ENCODE results near the gene SOBP. TPM values are rescaled to one million over a fixed set of nuclear protein-coding genes. Genes with fewer than 3 reads are reported as not detected.

The SOBP gene
- total RNA-seq, 2 experiments from 2014 or later: 0.05 to 0.17 TPM

GRCh38 chr6:107554326-107554725 lies 64.4 kb downstream of the SOBP start:
- no peak overlapping the region for H3K4me3 Mint-ChIP-seq
- Histone ChIP-seq H3K27me3 (ENCODE audit: control insufficient read depth in 1 of 2, insufficient read depth in 2 of 2, low read length in 2 of 2) (no peaks in the 10 kb centered on the region), H3K4me3 (ENCODE audit: low read length) (no peak overlapping the region), H3K27ac (ENCODE audit: low read depth in 1 of 2, low read length in 2 of 2) (no peak overlapping the region), H3K36me3 (ENCODE audit: insufficient read depth, low read length) (no peaks in the 10 kb centered on the region), H3K9me3 (ENCODE audit: control insufficient read depth in 1 of 2, insufficient read depth in 1 of 2, low read length in 2 of 2) (no peaks in the 10 kb centered on the region), H3K4me1 (ENCODE audit: insufficient read depth, low read length) (no peaks in the 10 kb centered on the region)
- intact Hi-C loops (cut with DNase I, micrococcal nuclease): no loop called here
- no peak for DNase-seq
- ChIA-PET CTCF (no interaction called here), POLR2A (no interaction called here)
- no peak for ATAC-seq (ENCODE audit: poor library complexity)
- H3K36me3 Mint-ChIP-seq (ENCODE audit: low read depth): no peaks in the 10 kb centered on the region
- no peak overlapping the region for H3K27ac Mint-ChIP-seq
- H3K27me3 Mint-ChIP-seq: peaks cover 9% of the 10 kb centered on the region
- TF ChIP-seq CTCF (IDR thresholded peaks at IDR 0.05): no peak
- H3K4me1 Mint-ChIP-seq (ENCODE audit: low read depth): no peaks in the 10 kb centered on the region
- no peaks in the 10 kb centered on the region for H3K9me3 Mint-ChIP-seq

GRCh38 chr6:107554918-107555317 lies 65.0 kb downstream of the SOBP start:
- Mint-ChIP-seq H3K9me3 (no peaks in the 10 kb centered on the region), H3K27ac (no peak overlapping the region), H3K4me3 (no peak overlapping the region), H3K4me1 (ENCODE audit: low read depth) (no peaks in the 10 kb centered on the region), H3K36me3 (ENCODE audit: low read depth) (no peaks in the 10 kb centered on the region), H3K27me3 (peaks cover 14% of the 10 kb centered on the region)
- H3K36me3 ChIP-seq (ENCODE audit: insufficient read depth, low read length): no peaks in the 10 kb centered on the region
- no peak for TF ChIP-seq CTCF (IDR thresholded peaks at IDR 0.05)
- intact Hi-C loops (cut with DNase I, micrococcal nuclease): no loop called here
- POLR2A ChIA-PET: no interaction called here
- no peaks in the 10 kb centered on the region for H3K9me3 ChIP-seq (ENCODE audit: control insufficient read depth in 1 of 2, insufficient read depth in 1 of 2, low read length in 2 of 2)
- H3K4me3 ChIP-seq (ENCODE audit: low read length): no peak overlapping the region
- no peak for ATAC-seq (ENCODE audit: poor library complexity)
- no peaks in the 10 kb centered on the region for H3K4me1 ChIP-seq (ENCODE audit: insufficient read depth, low read length)
- CTCF ChIA-PET: no interaction called here
- no peak overlapping the region for H3K27ac ChIP-seq (ENCODE audit: low read depth in 1 of 2, low read length in 2 of 2)
- no peaks in the 10 kb centered on the region for H3K27me3 ChIP-seq (ENCODE audit: control insufficient read depth in 1 of 2, insufficient read depth in 2 of 2, low read length in 2 of 2)
- no peak for DNase-seq

- POLR2A ChIA-PET: no interaction called here
- H3K4me3 ChIP-seq (ENCODE audit: low read length): no peak overlapping the region
- no peak overlapping the region for H3K27ac Mint-ChIP-seq
- no peaks in the 10 kb centered on the region for H3K4me1 ChIP-seq (ENCODE audit: insufficient read depth, low read length)
- H3K27me3 ChIP-seq (ENCODE audit: control insufficient read depth in 1 of 2, insufficient read depth in 2 of 2, low read length in 2 of 2): no peaks in the 10 kb centered on the region
- H3K36me3 Mint-ChIP-seq (ENCODE audit: low read depth): no peaks in the 10 kb centered on the region
- H3K4me3 Mint-ChIP-seq: no peak overlapping the region
- intact Hi-C loops (cut with DNase I, micrococcal nuclease): no loop called here
- H3K9me3 Mint-ChIP-seq: no peaks in the 10 kb centered on the region
- CTCF ChIA-PET: no interaction called here
- H3K36me3 ChIP-seq (ENCODE audit: insufficient read depth, low read length): no peaks in the 10 kb centered on the region
- no peak for ATAC-seq (ENCODE audit: poor library complexity)
- no peak for TF ChIP-seq CTCF (IDR thresholded peaks at IDR 0.05)
- no peak for DNase-seq
- H3K4me1 Mint-ChIP-seq (ENCODE audit: low read depth): no peaks in the 10 kb centered on the region
- H3K9me3 ChIP-seq (ENCODE audit: control insufficient read depth in 1 of 2, insufficient read depth in 1 of 2, low read length in 2 of 2): no peaks in the 10 kb centered on the region
- H3K27ac ChIP-seq (ENCODE audit: low read depth in 1 of 2, low read length in 2 of 2): no peak overlapping the region
- H3K27me3 Mint-ChIP-seq: peaks cover 12% of the 10 kb centered on the region
These were observed 65.5 kb downstream of the SOBP start for GRCh38 chr6:107555449-107555848.
